DOHH2 (cell line): ENCODE data around the gene NEUROD6.

Experiments
- H3F3A ChIP-seq: fragments of 200-600 bp; sonication (generic), shearing (Covaris generic); 2 replicates; pipeline ENCODE4 v1.6.0; 2016; ENCODE audit warnings: antibody characterized with exemption, mild to moderate bottlenecking; ENCODE audit not compliant: control insufficient read depth, insufficient read depth
- H3K27ac ChIP-seq: fragments of 200-600 bp; sonication (generic); 2 replicates; pipeline ENCODE4 v1.5.1; 2014; ENCODE audit warnings: low read depth, mild to moderate bottlenecking, low read length, moderate library complexity
- H3K27me3 ChIP-seq: fragments of 200-600 bp; sonication (generic); 2 replicates; pipeline ENCODE4 v1.6.1; 2014; ENCODE audit warnings: mild to moderate bottlenecking, low read length, mixed read lengths; ENCODE audit not compliant: control insufficient read depth
- H3K36me3 ChIP-seq: fragments of 200-600 bp; sonication (generic); 2 replicates; pipeline ENCODE4 v1.6.1; 2014; ENCODE audit warnings: mild to moderate bottlenecking, low read length, moderate library complexity, mixed read lengths; ENCODE audit not compliant: control insufficient read depth
- H3K4me1 ChIP-seq: fragments of 200-600 bp; sonication (generic); 2 replicates; pipeline ENCODE4 v1.6.1; 2014; ENCODE audit warnings: mild to moderate bottlenecking, low read length, mixed read lengths; ENCODE audit not compliant: control insufficient read depth
- H3K4me2 ChIP-seq: fragments of 200-600 bp; sonication (generic); 2 replicates; pipeline ENCODE4 v1.6.0; 2014; ENCODE audit warnings: mild to moderate bottlenecking, low read length, moderate library complexity
- H3K4me3 ChIP-seq: fragments of 200-600 bp; sonication (generic); 2 replicates; pipeline ENCODE4 v1.5.1; 2014; ENCODE audit warnings: mild to moderate bottlenecking, low read length, mixed read lengths
- H3K79me2 ChIP-seq: fragments of 200-600 bp; sonication (generic); 2 replicates; pipeline ENCODE4 v1.6.1; 2014; ENCODE audit warnings: mild to moderate bottlenecking, low read length, mixed read lengths; ENCODE audit not compliant: control insufficient read depth
- H3K9me2 ChIP-seq: fragments of 200-600 bp; sonication (generic); replicated peaks from 2 replicates; pipeline ENCODE4 v1.6.1; 2014; ENCODE audit warnings: mild to moderate bottlenecking, low read length, mixed read lengths; ENCODE audit not compliant: control insufficient read depth
- H3K9me3 ChIP-seq: fragments of 200-600 bp; sonication (generic); 2 replicates; pipeline ENCODE4 v1.6.1; 2014; ENCODE audit warnings: antibody characterized with exemption, low read length, mixed read lengths; ENCODE audit not compliant: control insufficient read depth, insufficient read depth
- H4K20me1 ChIP-seq: fragments of 200-600 bp; sonication (generic); 2 replicates; pipeline ENCODE4 v1.6.0; 2014; ENCODE audit warnings: low read depth, mild to moderate bottlenecking, antibody characterized with exemption, low read length, moderate library complexity; ENCODE audit not compliant: control insufficient read depth, insufficient read depth
- CTCF ChIP-seq: fragments of 200-600 bp; sonication (generic); IDR thresholded peaks from one replicate; pipeline ENCODE4 v1.5.1; 2014; ENCODE audit warnings: antibody characterized with exemption, mild to moderate bottlenecking, low read depth, low read length; ENCODE audit not compliant: poor library complexity, severe bottlenecking
- EZH2phosphoT487 ChIP-seq: fragments of 200-600 bp; sonication (generic); IDR thresholded peaks from 2 replicates; pipeline ENCODE4 v1.6.1; 2017; ENCODE audit warnings: borderline replicate concordance, mild to moderate bottlenecking, antibody characterized with exemption, low read length, moderate library complexity, mixed read lengths

The NEUROD6 gene

GRCh38 chr7:31318313-31318712 is 22.2 kb downstream of the NEUROD6 start:
- TF ChIP-seq CTCF (no peak), EZH2phosphoT487 (no peak)
- Histone ChIP-seq H3F3A (no peaks in the 10 kb centered on the region), H3K36me3 (no peaks in the 10 kb centered on the region), H3K79me2 (no peaks in the 10 kb centered on the region), H4K20me1 (no peaks in the 10 kb centered on the region), H3K9me3 (no peaks in the 10 kb centered on the region), H3K27ac (no peak overlapping the region), H3K4me2 (no peak overlapping the region), H3K9me2 (no peaks in the 10 kb centered on the region), H3K4me1 (no peaks in the 10 kb centered on the region), H3K4me3 (no peak overlapping the region), H3K27me3 (no peaks in the 10 kb centered on the region)

- H3K9me2 ChIP-seq = no peaks in the 10 kb centered on the region
- no peaks in the 10 kb centered on the region for H3K9me3 ChIP-seq
- H3K27ac ChIP-seq = no peak overlapping the region
- TF ChIP-seq CTCF = no peak
- no peak overlapping the region for H3K4me3 ChIP-seq
- no peak overlapping the region for H3K4me2 ChIP-seq
- no peaks in the 10 kb centered on the region for H3K4me1 ChIP-seq
- H3K36me3 ChIP-seq = no peaks in the 10 kb centered on the region
- H3K27me3 ChIP-seq = no peaks in the 10 kb centered on the region
- H3K79me2 ChIP-seq = no peaks in the 10 kb centered on the region
- no peaks in the 10 kb centered on the region for H3F3A ChIP-seq
- no peaks in the 10 kb centered on the region for H4K20me1 ChIP-seq
These were observed 23.6 kb downstream of the NEUROD6 start for GRCh38 chr7:31316876-31317275.

GRCh38 chr7:31315758-31316157 is 24.8 kb downstream of the NEUROD6 start:
- H3K4me3 ChIP-seq = no peak overlapping the region
- no peaks in the 10 kb centered on the region for H3K4me1 ChIP-seq
- no peaks in the 10 kb centered on the region for H3K9me3 ChIP-seq
- H3F3A ChIP-seq = no peaks in the 10 kb centered on the region
- H3K27me3 ChIP-seq = 0 out of 2 replicates have a peak, but pooled peaks cover 3% of the 10 kb centered on the region
- no peaks in the 10 kb centered on the region for H3K79me2 ChIP-seq
- TF ChIP-seq CTCF (no peak), EZH2phosphoT487 (no peak)
- no peak overlapping the region for H3K4me2 ChIP-seq
- H3K9me2 ChIP-seq = no peaks in the 10 kb centered on the region
- H3K27ac ChIP-seq = no peak overlapping the region
- no peaks in the 10 kb centered on the region for H4K20me1 ChIP-seq
- no peaks in the 10 kb centered on the region for H3K36me3 ChIP-seq

- no peak overlapping the region for H3K4me3 ChIP-seq
- H3K27me3 ChIP-seq = 0 out of 2 replicates have a peak, but pooled peaks cover 3% of the 10 kb centered on the region
- no peaks in the 10 kb centered on the region for H3K9me2 ChIP-seq
- TF ChIP-seq EZH2phosphoT487 (no peak), CTCF (no peak)
- no peaks in the 10 kb centered on the region for H3F3A ChIP-seq
- no peak overlapping the region for H3K27ac ChIP-seq
- no peaks in the 10 kb centered on the region for H3K9me3 ChIP-seq
- H3K4me2 ChIP-seq = no peak overlapping the region
- no peaks in the 10 kb centered on the region for H3K36me3 ChIP-seq
- no peaks in the 10 kb centered on the region for H3K4me1 ChIP-seq
- H4K20me1 ChIP-seq = no peaks in the 10 kb centered on the region
- H3K79me2 ChIP-seq = no peaks in the 10 kb centered on the region
These were observed 25.7 kb downstream of the NEUROD6 start for GRCh38 chr7:31314781-31315180.
